GM18520 (cell line): Measurements from ENCODE around the gene SLC34A1.

Experiments used
- ATAC-seq: cut with Tn5 transposase; IDR thresholded peaks from one replicate; pipeline ENCODE4 v1.9.1; 2021; ENCODE audit not compliant: unreplicated experiment

SLC34A1 gene

DNA sequence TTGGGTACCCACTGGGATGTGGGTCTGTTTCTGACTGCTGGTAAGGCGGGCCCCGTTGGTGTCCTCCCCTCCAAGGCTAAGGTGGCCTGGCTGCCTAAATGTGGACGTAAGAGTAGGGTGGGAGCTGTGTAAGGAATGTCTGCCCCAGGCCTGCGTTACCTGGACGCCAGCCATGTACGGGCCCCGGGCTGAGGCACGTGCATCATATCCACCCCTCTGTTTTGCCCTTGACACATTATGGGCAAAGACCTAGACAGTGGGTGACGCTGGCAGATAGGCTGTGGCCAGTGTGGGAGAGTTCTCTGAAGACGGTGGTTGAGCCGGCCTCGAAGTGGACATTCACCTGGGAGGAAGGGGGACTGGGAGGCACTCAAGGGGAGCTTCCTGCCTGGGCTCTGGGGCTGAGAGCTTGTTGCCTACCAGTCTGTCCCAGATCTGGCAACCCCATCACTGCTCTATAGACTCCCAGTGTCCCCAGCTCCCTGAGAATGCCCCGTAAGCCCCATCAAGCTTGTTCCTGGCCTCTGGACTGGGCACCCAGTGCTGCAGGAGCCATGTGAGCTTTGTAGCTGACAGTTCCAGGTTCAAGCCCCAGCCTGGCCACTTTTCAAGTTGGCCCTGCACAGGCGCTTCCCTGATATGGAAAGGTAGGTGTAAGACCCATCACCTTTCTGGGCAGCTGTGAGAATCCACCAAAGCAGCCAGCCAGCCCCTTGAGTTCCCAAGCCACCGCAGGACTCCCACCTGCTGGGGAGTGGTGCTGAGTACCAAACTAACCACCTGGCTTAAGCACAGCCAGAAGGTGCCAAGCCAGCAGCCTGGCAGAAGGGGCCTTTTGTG, 59.1 kb downstream of the SLC34A1 start:
- no peak for ATAC-seq

DNA sequence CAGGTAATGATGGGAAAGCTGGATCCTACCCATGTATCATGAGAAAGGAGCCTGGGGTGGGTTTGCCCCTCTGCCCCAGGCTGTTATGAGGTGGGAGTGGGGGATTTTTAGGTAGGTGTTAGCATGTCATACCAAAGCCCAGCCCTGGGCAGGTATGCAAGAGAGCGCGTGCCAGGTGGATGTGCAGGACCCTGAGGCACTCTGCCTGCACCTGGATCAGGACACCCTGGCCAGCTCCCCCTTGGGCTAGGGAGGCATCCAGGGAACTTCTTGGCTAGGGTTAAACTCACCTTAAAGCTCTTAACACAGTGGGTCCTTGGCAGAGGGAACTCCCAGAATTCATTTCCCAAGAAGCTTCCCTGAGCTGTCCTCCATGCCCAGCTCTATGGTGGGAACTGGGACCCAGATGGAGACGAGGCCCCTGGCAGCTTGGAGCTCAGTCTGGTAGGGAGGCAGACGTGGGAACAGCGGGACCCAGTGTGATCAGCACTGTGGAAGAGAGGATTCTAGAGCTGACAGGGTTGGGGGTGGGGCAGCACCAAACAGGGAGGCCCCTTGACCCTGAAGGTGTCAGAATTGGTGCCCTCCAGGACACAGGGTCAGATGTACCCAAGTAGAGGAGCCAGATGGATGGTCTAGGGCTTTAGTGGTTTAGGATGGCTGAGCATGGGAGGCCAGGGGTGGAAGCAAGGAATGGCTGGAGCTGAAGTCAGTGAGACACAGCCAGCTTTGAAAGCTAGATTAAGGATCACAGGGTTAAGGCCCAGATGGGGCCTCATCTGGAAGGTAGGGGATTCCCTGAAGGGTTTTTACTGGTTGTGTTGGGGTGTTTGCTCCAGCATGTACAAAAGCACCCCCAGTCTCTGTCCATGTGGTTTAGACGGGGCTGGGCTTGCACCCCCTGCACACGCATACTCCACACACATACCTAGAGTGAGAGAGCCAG, 60.1 kb downstream of the SLC34A1 start:
- no peak for ATAC-seq

DNA sequence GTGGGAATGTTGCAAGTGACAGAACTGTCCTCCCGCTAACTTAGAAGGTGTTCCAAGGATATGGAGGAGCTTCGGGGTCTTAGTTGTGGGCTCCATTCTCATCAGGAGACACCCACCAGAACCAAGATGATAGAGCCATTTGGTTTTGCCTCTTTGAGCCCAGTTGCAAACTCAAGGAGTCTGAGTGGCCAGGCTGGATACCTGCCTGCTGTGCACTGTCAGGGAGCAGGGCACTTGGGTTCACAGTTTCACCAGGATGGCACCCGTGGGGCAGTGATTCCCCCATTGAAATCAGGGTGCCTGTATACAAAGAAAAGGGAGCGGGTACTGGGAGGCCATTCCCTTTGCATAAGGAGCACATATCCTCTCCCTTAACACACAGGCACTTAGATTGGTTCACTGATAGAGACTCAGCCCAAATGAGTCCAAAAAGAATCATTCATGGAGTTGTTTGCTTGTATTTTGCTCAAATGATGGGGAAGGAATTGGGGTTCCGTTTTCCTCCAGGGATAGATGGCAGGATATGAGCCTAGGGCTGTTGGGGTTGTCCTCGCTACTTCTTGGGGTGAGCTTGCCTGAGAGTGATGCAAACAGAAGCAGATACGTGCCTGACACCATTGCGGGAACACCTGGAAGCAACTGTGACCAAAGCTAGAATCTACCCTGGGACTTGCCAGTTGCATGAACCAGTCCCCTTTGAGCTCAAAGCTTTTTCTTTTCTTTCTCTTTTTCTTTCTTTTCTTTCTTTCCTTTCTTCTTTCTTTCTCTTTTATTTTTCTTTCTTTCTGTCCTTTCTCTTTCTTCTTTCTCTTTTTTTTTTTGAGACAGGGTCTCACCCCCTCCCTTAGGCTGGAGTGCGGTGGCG, 61.0 kb downstream of the SLC34A1 start:
- ATAC-seq, result no peak

DNA sequence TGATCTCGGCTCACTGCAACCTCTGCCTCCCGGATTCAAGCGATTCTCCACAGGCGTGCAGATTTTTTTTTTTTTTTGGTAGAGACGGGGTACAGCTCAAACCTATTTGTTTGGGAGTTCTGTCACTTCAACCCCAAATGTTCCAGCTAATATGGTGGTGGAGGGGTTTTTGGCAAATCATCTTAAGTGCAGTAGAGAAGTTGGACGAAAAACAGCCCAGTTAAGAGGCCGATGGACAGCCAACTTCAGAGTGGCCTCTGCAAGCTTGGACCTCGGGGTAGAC, 61.6 kb downstream of the SLC34A1 start:
- ATAC-seq, result no peak

DNA sequence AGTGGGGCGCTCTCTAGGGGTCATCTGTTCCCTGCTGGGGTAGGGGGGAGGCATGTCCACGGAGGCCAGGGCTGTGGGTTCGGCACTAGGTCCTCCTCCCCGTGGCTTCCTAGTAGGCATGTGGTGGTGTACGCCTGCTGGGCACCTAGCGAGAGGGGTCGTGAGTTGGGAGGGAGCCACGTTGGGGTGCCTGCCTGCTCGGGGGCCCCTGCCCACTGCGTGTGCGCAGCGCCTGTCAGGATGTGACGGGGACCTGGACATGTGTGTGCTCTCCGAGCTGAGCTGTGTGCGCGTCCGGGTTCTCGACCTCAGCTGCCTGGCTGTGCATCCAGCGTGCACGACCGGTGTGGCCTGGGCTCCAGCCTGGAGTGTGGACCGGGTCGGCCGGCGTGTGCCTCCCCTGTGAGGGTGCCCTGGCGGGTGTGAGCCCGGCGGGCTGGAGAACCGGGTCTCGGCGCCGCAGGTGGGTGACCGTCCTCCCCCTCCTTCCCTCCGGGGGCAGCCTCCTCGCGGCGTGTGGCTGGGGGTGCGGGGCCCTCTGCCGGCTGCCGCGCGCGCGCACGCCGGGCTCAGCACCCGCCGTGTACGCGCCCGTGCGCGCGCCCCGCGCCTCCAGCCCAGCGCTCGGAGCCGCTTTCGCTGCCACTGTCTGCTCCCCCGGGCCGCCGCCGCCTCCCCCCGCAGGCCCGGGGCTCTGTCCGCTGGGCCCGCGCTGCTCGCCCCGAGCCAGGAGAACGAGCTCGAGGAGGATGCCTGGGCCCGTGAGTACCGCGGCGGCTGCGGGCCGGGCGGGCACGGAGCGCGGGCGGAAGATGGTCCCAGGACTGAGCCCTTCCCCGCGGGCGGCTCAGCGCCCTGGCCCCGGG, 62.2 kb downstream of the SLC34A1 start, which contains the start of gene PRR7:
Gene PRR7, plus strand, starts transcription at position 615 of the 866 bp plus-strand sequence. CDS start 8,254 bp downstream, outside the sequence.
- ATAC-seq, result peak; percentile 36

DNA sequence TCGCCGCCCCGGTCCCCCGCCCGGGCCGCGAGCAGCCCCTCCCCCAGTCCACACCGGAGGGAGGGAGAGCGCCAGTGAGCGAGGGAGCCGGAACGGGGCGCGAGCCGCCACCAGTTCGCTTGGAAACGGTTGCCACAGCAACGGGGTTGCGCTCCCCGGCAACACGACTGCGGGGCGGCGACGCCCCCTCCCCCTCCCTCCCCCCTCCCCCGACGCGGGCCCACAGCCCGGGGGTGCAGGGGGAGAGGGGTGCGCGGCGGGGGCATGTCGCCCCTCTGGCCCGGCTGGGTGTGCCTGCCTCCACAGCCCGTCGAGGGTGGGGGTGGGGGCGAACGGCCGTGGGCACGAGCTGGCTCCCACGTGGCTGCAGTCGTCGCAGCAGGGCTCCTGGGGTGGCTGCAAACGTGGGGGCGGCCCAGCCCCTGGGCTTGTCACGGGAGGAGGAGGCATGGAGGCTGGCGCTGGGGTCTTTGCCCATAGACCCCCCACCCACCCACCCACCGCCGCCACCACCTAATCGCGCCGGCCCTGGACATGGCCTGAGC, 62.9 kb downstream of the SLC34A1 start:
- peak; percentile 21 for ATAC-seq

DNA sequence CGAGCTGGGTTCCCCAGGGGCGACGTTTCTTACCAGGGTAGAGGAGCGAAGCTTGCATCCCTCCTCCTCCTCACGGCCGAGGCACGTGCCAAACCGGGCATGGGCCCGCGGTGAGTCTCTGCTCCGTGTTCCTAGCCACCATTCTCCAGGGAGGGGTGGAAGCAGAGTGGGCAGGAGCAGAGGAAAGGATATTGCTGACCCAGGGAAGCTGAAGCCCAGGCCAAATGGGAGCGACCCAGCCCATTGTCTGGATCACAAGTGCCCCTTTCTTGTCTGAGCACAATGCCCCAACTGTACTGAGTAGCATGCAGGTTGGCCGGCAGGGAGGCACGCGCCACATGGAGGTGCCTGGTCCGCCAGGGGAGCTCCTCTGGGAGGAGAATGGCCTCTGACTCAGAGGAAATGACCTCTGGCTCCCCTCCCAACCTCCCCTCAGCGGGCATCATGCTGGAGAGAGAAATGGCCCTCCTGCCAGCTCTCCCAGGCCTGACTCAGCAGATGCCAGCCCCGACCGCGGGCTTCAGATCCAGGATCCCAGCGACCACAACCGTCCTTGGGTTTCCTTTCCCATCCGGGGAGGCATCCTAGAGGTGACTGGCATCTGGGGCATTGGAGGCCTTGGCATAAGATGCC, 63.5 kb downstream of the SLC34A1 start:
- no peak for ATAC-seq
